ENCODE results near the gene ASPDH.

Gene ASPDH

DNA sequence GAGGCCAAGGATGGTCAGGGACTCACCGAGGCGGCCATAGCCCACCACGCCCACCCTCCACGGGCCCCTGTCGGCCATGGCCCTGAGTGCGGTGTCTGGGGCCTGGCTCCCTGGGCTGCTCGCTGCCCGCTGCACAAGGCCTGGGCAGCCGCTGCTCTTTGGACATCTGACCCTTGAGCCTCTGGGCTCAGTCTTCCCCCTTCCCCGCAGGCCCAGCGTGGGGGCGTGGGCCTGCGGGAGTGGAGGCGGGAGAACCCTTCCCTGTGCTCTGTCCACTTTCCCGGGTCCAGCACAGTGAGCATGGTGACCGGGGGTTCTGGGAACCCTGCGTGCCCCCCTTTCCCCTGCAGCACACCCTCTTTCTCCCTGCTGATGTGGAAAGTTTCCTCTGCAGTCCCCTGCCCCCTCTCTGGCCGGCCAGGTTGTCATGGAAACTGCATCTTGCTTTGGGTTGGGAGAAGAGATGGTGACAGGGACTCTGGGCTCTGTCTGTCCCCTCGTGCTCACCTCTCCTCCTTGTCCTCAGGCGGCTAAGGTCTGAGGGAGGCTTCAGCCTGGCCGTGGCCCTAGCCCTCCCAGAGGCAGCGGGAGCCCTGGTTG lies at the start of gene ASPDH:
ASPDH (minus strand) TSS at position 168 of the 600 bp plus-strand sequence; CDS start at position 78, 90 bp downstream.
- DNase-seq (ENCODE audit: low read depth, low spot score) = no peak

DNA sequence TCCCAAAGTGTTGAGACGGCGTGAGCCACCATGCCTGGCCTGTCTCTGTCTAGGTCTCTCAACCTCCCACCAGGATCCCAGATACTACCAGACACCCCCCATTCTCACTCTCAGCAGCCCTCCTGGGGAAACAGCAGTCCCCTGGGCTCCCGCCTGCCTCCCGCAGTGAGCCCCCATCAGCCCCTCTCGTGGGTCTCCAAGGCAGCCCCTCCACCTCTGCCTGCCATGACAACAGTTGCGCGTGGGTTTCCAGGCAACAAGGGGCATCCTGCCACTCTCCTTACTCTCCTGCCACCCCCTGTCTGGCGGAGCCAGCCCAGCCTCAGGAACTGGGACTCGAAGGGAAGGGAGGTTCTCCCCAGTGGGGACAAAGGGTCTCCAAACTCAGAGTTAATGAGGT lies 49.3 kb upstream of the ASPDH start:
- no peak for DNase-seq (ENCODE audit: low read depth, low spot score)

DNA sequence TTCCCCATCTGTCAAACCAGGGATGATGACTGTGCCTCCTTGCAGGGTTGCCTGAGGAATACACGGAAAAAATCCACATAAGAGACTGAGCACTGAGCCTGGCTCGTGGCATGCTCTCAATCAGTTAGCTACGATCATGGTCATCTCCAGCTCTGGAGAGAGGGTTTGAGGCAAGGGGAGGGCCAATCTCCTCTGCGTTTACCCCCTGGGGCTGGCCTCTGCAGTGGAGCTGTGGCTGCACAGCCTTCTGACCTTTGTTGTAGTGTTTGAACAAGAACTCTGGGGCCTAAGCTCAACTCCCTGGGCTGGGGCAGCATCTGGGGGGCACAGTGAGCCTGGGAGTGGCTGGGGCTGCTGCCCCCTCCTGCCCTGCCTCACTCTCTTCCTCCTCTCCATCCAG lies 48.6 kb upstream of the ASPDH start:
- no peak for DNase-seq (ENCODE audit: low read depth, low spot score)

DNA sequence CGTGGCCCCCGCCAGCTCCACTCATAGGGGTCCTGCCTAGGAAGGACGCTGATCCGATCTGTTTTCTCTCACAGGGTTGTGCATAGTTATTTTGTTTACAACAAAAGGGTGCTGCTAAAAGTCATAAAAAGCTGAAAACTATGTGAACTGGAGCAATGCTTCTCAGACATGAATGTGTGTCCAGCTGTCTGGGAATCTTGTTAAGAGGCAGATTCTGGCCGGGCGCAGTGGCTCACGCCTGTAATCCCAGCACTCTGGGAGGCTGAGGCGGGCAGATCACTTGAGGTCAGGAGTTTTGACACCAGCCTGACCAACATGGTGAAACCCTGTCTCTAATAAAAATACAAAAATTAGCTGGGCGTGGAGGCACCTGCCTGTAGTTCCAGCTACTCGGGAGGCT lies 45.9 kb upstream of the ASPDH start:
- no peak for DNase-seq (ENCODE audit: low read depth, low spot score)

DNA sequence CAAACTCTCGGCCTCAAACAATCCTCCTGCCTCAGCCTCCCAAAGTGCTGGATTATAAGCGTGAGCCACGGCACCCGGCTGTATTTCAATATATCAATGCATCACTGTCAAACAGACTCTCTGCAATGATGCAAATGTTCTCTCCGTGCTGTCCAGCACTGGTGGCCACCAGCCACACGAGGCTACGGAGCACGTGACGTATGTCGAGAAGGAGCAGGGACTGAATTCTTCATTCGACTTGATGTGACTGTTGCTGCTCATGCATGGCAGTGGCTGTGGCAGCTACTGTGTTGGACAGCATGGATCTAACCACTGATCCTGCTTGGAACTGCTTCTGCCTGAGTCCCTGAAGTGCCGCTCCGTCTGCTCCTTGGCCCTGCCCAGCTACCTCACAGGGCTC lies 44.7 kb upstream of the ASPDH start:
- no peak for DNase-seq (ENCODE audit: low read depth, low spot score)

DNA sequence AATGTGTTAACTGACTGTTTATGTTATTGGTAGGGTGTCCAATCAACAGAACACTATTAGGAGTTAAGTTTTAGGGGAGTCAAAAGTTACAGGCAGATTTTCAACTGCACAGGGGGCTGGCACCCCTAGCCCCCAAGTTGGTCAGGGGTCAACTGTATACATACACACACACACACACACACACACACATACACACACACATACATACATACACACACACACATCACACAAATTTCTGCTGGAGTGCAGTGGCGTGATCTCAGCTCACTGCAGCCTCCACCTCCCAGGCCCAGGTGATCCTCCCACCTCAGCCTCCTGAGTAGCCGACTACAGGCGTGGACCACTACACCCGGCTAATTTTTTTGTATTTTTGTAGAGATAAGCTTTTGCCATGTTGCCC lies 44.3 kb upstream of the ASPDH start:
- DNase-seq (ENCODE audit: low read depth, low spot score) = no peak

DNA sequence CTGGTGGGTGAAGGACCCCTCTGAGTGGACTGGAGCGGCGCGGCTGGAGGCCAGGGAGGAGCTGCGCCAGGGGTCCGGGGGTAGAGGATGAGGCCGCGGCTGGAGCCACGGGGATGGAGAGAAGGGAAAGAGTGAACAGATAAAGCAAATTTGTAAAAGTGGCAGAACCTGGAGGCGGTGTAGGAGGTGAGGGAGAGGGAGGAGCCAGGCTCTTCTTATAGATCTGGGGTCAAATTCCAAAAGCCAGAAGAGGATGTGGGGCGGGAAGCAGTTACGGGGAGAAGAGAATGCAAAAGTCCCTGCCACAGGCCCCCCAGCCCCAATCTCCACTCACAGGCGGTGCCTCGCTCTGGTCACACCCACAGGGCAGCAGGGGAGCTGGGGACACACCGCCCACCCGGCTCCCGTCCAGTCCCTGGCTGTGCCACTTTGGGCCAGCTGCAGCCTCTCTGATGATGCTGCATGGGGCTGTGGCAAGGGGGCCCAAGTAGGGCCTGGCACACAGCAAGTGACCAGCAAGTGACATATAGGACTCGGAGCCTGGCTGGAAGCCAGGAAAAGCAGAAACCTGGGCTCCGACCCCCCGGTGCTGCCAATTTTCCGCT lies 43.4 kb upstream of the ASPDH start:
- DNase-seq (ENCODE audit: low read depth, low spot score) = no peak

DNA sequence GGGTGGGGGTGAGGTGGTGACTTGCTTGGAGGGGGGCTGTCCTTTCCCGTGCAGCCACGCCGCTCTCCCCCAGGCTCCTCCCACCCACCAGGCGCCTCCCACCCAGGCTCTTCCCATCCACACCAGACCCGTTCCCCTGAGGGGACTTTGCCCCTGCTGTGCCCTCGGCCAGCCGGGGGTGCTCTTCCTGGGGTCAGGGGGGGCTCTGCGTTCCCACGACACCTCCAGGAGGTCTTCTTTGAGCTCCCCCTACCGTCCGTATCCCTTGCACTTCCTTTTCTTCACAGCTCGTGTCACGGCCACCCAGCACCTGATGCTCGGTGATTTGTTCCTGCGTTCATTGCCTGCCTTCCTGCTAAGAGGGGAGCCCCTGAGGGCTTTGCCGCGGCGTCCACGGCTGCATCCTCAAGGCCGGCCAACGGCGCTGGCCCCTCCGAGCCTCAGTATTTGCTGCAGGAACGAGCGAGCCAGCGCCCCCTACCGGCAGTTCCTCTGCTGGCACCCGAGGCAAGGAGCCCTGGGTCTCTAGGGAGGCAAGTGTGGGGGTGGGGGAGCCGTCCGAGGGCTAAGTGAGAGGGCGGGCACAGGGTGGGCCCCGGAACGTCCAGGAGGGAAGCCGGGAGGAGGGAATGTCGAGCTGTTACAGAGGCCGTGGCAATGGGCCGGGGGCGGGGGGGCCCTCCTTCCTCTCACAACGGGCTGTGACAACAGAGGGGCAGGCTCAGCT lies 42.7 kb upstream of the ASPDH start:
- DNase-seq (ENCODE audit: low read depth, low spot score) = no peak

DNA sequence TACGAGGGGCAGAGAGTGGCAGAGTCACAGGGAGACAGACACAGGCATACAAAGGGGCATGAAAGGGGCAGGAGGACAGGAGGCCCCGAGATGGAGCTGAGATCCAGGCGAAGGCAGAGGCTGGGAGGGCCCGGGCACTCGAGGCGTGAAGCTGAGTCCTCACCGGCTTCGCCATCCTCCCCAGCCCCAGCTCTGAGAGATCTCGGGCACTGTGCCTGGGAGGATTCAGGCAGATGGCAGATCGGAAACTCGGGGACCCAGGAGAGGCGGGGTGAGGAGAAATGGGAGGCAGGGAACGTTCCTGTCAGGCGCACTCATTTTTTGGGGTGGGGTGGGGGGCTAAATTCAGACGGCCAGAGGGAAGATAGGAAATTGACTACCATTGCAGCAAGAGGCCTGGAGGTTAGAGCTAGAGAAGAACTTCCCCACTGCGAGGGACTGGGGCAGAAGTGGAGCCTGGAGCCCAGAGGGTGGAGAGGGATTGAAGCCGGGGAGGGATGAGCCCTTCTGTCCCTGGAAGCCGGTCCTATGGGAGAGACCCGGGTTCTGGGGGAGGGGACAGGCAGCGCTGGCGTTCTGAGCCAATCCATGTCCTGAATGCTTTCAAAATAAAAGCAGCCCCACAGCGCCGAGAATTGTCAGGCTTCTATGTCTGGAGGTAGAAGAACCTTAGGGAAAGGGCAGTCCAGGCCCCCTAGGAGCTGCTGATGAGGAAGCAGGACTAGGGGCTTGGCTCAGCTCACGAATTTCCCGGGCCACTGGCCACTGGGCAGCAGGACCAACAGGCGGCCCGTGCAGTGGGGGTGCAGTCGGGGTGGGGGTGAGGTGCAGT lies 42.0 kb upstream of the ASPDH start:
- DNase-seq (ENCODE audit: low read depth, low spot score) = no peak

DNA sequence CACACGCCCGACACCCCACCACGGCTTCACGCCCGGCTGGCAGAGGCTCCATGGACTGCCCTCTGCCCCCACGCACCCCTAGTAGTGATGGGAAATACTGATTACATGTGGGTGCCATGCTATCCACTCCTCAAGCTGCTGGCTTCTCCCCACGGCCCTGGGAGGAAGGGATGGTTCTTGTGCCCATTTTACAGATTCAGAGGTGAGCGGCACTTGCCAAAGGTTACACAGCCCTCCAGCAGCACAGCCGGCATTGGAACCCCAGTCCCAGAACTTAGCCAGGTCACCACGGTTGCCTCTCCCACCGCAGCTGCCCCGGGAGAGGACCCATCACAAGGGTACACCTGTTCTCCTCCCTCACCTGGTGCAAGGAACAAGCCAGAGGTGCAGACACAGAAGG lies 41.3 kb upstream of the ASPDH start:
- no peak for DNase-seq (ENCODE audit: low read depth, low spot score)

DNA sequence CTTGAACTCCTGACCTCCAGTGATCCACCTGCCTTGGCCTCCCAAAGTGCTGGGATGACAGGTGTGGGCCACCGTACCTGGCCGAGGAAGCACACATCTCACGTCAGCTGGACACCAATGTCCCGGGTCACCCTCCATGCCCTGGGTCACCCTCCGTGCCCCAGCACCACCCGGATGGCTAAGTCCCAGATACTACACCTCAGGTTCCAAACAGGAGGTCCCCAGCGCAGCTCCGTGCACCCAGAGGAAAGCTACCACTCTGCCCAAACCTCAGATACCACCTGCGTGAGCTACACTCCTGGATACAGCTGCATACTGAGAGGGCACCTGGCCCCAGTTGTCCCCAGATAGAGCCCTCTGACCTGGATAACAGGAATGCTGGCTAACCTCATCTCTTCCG lies 40.5 kb upstream of the ASPDH start:
- no peak for DNase-seq (ENCODE audit: low read depth, low spot score)

DNA sequence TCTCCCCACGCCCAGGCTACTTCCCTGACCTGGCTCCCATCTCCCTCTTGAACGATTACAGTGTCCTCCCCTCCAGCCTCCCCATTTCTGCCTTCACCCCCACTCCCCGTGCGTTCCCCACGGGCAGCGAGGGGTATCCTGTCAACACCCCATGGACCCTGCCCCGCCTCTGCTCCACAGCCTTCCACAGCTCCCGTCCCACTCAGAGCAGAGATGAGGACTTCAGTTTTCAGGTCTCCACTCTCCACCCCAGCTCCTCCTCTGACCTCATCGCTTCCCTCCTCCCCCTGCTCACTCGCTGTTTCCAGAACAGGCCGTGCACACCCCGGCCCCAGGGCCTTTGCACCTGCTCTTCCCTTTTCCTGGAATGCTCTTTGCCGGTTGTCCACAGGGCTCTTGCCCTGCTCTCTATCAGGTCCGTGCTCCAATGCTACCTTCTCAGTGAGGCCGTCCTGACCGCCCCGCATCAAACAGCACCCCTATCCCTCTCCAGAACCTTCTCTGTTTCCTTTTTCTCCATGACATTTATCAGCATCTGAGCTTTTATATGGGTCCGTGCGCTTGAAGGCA lies 39.5 kb upstream of the ASPDH start:
- DNase-seq (ENCODE audit: low read depth, low spot score) = no peak

DNA sequence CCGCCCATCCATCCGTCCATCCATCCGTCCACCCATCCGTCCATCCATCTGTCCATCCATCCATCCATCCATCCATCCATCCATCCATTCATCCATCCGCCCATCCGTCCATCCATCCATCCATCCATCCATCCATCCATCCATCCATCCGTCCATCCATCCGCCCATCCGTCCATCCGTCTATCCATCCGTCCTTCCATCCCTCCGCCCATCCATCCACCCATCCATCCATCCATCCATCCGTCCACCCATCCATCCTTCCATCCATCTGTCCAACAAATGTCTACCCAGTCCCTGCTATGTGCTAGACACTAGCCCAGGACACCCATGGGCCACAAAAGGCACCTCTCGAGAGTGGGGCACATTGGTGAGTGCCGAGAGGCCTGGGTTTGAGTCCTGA lies 38.8 kb upstream of the ASPDH start:
- DNase-seq (ENCODE audit: low read depth, low spot score) = no peak

DNA sequence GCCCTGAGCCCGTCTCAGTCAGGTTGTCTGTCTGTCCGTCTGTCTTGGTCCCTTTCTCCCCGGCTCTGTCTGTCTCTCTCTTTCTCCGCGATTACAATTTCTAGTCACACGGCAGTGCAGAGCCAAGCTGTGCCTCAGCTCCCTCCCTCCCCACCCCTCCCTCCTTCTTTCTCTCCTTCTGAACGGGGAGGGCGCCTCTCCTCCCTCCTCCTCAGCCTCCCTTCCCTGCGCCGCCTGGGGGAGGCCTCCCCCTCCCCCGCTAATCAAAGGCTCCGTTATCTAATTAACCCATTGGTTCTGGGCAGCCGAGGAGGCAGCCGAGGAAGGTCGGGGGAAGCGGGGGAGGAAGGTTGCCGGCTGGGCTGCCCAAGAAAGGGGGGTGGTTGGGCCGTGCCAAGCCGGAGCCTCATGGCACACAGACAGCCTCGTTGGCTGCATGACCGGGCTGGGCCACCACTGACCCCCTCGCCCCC lies 38.0 kb upstream of the ASPDH start:
- DNase-seq (ENCODE audit: low read depth, low spot score) = no peak

DNA sequence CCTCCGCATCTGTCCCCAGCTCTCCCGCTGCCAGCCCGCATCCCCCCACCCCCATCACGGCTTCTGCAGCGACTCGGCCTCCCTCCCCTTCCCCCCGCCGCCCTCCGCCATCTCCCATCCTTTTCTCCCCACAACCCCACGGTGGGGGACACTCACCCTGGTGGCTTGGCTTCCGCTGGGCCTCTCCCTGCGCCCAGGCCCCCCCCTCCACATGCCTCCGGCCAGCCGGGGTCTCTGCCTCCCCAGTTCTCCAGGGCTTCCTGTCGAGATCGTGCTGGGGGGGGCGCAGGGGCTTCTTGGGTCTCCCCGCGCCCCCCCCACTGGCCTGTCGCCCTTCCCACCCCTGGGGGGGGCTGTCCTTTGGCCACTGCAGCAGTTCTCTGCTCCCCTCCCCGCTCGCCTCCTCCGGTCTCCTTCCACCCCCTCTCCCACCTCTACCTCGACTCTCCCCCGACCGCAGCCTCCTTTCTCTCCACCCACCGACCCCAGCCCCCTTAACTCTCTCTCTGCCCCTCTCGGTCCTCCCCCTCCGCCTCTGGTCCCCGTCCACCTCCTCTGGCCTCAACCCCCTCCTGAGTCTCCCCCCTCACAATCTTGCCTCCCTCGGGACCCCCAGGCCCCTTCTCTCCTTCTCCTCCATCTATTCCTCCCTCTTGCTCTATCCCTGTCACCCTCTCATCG lies 37.5 kb upstream of the ASPDH start:
- no peak for DNase-seq (ENCODE audit: low read depth, low spot score)

DNA sequence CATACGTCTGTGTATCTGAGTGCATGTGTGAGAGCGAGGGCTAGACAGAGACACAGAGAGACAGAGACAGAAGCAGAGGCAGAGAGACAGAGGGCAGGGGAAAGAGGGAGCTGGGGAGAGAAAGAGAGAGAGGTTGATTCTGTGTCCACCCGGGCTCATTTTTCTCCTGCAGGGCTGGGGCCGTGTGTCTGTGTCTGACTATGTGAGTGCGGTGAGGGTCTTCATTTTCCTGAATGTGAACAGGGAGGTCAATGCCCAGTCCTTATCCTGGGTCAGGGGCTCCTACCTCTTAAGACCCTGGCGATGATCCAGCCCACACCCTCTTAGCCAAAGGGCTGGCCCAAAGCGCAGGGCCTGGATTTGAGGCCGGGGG lies 36.9 kb upstream of the ASPDH start:
- no peak for DNase-seq (ENCODE audit: low read depth, low spot score)

DNA sequence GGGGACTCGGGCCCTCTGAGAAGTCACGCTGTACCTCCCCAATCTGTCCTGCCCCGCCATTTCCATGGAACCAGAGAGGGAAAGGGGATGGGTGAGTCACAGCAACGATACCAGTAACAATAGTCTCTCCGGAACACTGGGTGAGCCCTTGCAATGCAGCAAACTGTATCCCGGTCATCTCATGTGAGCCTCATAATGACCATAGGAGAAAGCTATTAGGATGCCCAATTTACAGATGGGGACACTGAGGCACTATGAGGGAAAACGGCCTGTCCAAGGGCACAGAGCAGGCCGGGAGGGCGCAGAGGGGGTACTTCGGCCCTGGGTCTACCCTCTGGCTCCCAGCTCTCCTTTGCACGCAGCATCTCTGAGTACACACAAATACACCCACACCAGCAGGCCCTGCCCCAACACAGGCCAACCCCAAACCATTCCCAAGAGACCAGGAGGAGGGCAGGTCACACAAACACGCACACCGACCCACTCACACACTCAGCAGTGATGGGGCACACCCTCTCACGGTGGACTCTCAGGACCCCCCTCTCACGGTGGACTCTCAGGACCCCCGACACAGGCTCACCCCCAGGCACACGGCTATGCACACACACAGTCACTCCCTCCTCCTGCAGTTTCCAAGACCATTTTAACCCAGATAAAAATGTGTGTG lies 36.3 kb upstream of the ASPDH start:
- DNase-seq (ENCODE audit: low read depth, low spot score) = no peak

DNA sequence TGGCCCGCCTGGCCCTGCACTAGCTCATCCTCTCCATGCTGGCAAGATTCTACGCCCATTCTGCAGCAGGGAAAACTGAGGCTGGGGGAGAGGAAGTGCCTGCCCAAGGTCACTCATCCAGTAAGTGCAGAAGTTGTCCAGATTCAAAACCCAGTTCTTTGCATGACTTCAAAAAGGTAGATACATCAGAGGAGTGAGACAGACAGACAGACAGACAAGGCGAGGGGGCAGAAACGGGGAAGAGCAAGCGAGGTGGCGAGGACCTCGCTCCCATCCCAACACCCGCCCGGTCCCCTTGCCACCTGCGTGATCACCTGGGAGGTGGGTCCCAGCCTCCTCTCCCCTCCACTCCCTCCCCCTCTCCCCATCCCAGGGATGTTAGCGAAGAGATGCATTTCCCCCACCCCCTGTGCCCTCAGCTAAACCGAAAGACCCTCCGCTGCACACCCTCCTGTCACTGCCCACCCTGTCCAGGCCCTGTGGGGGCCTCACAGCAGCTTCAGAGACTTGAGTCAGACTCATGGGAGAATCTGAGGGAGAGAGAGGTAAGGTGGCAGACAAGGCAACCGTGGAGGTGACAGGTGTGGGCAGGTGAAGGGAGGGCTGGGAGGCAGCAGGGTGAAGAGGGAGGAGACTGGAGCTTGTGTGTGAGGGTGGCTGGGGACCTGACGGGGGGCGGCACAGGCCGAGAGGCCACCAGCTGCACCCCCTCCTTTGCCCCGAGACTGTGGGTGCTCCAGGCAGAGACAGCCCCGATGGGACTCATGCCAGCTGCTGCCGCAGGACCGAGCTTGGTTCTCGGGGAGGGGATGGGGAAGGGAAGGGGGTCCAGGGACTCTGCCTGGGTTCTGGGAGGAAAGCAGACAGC lies 35.6 kb upstream of the ASPDH start:
- no peak for DNase-seq (ENCODE audit: low read depth, low spot score)

DNA sequence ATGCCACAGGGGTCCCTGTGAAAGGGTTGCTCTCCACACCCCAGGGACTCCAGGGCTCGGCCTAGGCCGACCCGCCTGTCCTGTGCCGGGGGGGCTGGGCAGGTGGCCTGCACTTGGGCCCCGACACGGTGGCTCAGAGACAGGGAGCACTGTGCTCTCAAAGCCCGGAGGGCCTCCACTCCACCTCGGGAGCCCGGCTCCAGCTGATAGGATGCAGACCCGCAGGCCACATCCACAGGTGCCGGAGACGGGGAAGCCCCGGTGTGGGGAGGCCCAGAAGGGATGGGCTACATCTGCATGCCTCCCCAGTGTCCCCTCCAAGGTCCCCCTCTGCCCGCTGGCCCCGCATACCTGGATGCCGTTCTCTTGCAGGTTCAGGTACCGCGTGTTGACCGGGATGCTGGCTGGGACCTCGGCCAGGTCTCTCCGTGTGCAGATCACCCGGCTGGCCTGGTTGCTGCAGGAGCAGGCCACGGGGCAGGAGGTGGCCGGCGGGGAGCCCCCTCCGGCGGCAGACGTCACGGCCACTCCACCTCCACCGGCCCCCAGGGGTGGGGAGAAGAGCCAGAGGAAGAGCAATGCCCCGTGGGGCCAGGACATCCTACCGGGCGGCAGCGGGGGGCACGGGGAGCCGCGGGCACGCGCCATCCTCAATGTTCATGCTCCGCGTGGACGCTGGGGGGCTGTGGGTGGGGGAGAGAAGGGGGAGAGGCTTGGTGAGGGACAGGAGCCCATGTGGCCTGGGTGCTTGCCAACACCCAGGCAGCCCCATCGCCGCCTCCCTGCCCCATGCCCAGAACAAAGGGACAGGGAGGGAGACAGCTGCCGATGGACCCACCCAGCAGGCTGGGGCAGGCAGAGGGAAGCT lies 34.7 kb upstream of the ASPDH start:
- no peak for DNase-seq (ENCODE audit: low read depth, low spot score)

All from iPS DF 19.7 (cell line).